Karpas-422 (cell line): ENCODE data around the gene TMEM131. TPM values are rescaled to one million over a fixed set of nuclear protein-coding genes. Genes with fewer than 3 reads are reported as not detected.
A peak's percentile ranks its signal among the peaks of the same experiment; 100 is the strongest.
"Not testable (repeated sequence)": the region's sequence is repeated elsewhere in the genome, so short reads cannot be mapped to it uniquely, and the experiment has no call there.

Source experiments
- DNase-seq: peaks from one replicate; pipeline ENCODE4 v3.0.0-alpha.2; 2015
- H2AFZ ChIP-seq: fragments of 200-600 bp; sonication (generic); 2 replicates; pipeline ENCODE4 v1.6.1; 2014; ENCODE audit warnings: antibody characterized with exemption, low read length, mixed read lengths
- H3K27ac ChIP-seq: fragments of 200-600 bp; sonication (generic); 2 replicates; pipeline ENCODE4 v1.5.1; 2014; ENCODE audit warnings: mild to moderate bottlenecking, low read length, moderate library complexity
- H3K27me3 ChIP-seq: fragments of 200-600 bp; sonication (generic); 2 replicates; pipeline ENCODE4 v1.6.1; 2014; ENCODE audit warnings: low read length, mixed read lengths
- H3K36me3 ChIP-seq: fragments of 200-600 bp; sonication (generic); 2 replicates; pipeline ENCODE4 v1.6.1; 2014; ENCODE audit warnings: low read length, mixed read lengths; ENCODE audit not compliant: insufficient read depth
- H3K4me1 ChIP-seq: fragments of 200-600 bp; sonication (generic); 2 replicates; pipeline ENCODE4 v1.6.1; 2014; ENCODE audit warnings: mild to moderate bottlenecking, low read length, mixed read lengths
- H3K4me2 ChIP-seq: fragments of 200-600 bp; sonication (generic); 2 replicates; pipeline ENCODE4 v1.6.1; 2014; ENCODE audit warnings: low read length, low read depth, mild to moderate bottlenecking; ENCODE audit not compliant: poor library complexity, severe bottlenecking
- H3K4me3 ChIP-seq: fragments of 200-600 bp; sonication (generic); 2 replicates; pipeline ENCODE4 v1.5.1; 2014; ENCODE audit warnings: mild to moderate bottlenecking, antibody characterized with exemption, low read length, mixed read lengths
- H3K79me2 ChIP-seq: fragments of 200-600 bp; sonication (generic); 2 replicates; pipeline ENCODE4 v1.6.1; 2014; ENCODE audit warnings: mild to moderate bottlenecking, low read length, mixed read lengths
- H3K9ac ChIP-seq: fragments of 200-600 bp; sonication (generic); 2 replicates; pipeline ENCODE4 v1.6.0; 2014; ENCODE audit warnings: low read length
- H3K9me2 ChIP-seq: fragments of 200-600 bp; sonication (generic), shearing (Covaris generic); replicated peaks from 2 replicates; pipeline ENCODE4 v1.6.0; 2014; ENCODE audit warnings: mild to moderate bottlenecking, low read length, moderate library complexity; ENCODE audit not compliant: insufficient read depth
- H3K9me3 ChIP-seq: fragments of 300-700, 200-600 bp; sonication (generic); 2 replicates; pipeline ENCODE4 v1.6.1; 2014; ENCODE audit warnings: low read length, mixed read lengths
- H4K20me1 ChIP-seq: fragments of 200-600 bp; sonication (generic); 2 replicates; pipeline ENCODE4 v1.6.1; 2014; ENCODE audit warnings: mild to moderate bottlenecking, antibody characterized with exemption, low read length, low read depth; ENCODE audit not compliant: insufficient read depth
- total RNA-seq: library from RNA; depleted of rRNA; stranded (reverse); fragments of >200 nt; shearing (Covaris generic); gene quantifications from 2 replicates; pipeline ENCODE4 v1.2.3, GENCODE V29; 2014; ENCODE audit warnings: low replicate concordance

TMEM131 gene
- total RNA-seq, 1 experiment from 2014 or later = 20.9 TPM

GRCh38 chr2:97714084-97714949 is 281.4 kb downstream of the TMEM131 start:
- no peak for DNase-seq
- no peaks in the 10 kb centered on the region for H3K79me2 ChIP-seq
- H3K9me3 ChIP-seq = no peaks in the 10 kb centered on the region
- no peak overlapping the region for H3K27ac ChIP-seq
- no peak overlapping the region for H3K9ac ChIP-seq
- no peak overlapping the region for H3K4me3 ChIP-seq
- H3K27me3 ChIP-seq = no peaks in the 10 kb centered on the region
- no peaks in the 10 kb centered on the region for H3K36me3 ChIP-seq
- no peak overlapping the region for H3K4me2 ChIP-seq
- H4K20me1 ChIP-seq = no peaks in the 10 kb centered on the region
- H3K9me2 ChIP-seq = no peaks in the 10 kb centered on the region
- H3K4me1 ChIP-seq = peaks cover 3% of the 10 kb centered on the region; the same call in 1 of the 2 replicates
- H2AFZ ChIP-seq = no peak overlapping the region

GRCh38 chr2:97713296-97714083 is 282.3 kb downstream of the TMEM131 start, which contains the start of gene ZAP70:
Gene ZAP70, plus strand, starts transcription at chr2:97713576. Its CDS starts 10,461 bp downstream, at chr2:97724037.
- no peak for DNase-seq
- H3K9ac ChIP-seq = no peak within 1 kb of the TSS
- no peaks in the 10 kb centered on the region; the same call in 1 of the 2 replicates for H3K4me1 ChIP-seq
- H3K4me2 ChIP-seq = no peak within 1 kb of the TSS
- H3K36me3 ChIP-seq = no peaks in the 10 kb centered on the region
- no peaks in the 10 kb centered on the region for H3K79me2 ChIP-seq
- no peaks in the 10 kb centered on the region for H3K9me3 ChIP-seq
- H3K4me3 ChIP-seq = no peak within 1 kb of the TSS
- no peaks in the 10 kb centered on the region for H3K27me3 ChIP-seq
- H2AFZ ChIP-seq = no peak within 1 kb of the TSS
- no peak within 1 kb of the TSS for H3K27ac ChIP-seq
- H3K9me2 ChIP-seq = no peaks in the 10 kb centered on the region
- H4K20me1 ChIP-seq = no peaks in the 10 kb centered on the region

GRCh38 chr2:97712693-97713295 is 283.0 kb downstream of the TMEM131 start:
- no peak overlapping the region for H3K9ac ChIP-seq
- DNase-seq = no peak
- H3K4me1 ChIP-seq = no peaks in the 10 kb centered on the region

GRCh38 chr2:97712175-97712574 is 283.6 kb downstream of the TMEM131 start:
- not testable (repeated sequence) for H3K4me1 ChIP-seq, H3K79me2 ChIP-seq, H3K9ac ChIP-seq, H3K36me3 ChIP-seq, H3K4me2 ChIP-seq, H2AFZ ChIP-seq, H3K27me3 ChIP-seq, H4K20me1 ChIP-seq, H3K9me3 ChIP-seq, H3K4me3 ChIP-seq, H3K27ac ChIP-seq, DNase-seq, H3K9me2 ChIP-seq

More at GRCh38 chr2:97712693-97713295, 283.0 kb downstream of the TMEM131 start:
- Histone ChIP-seq H4K20me1 (no peaks in the 10 kb centered on the region), H3K79me2 (no peaks in the 10 kb centered on the region), H3K27me3 (no peaks in the 10 kb centered on the region), H3K4me3 (no peak overlapping the region), H3K9me2 (no peaks in the 10 kb centered on the region), H3K27ac (no peak overlapping the region), H2AFZ (no peak overlapping the region), H3K9me3 (no peaks in the 10 kb centered on the region), H3K4me2 (no peak overlapping the region), H3K36me3 (no peaks in the 10 kb centered on the region)

GRCh38 chr2:97711394-97711711 is 284.4 kb downstream of the TMEM131 start:
- Histone ChIP-seq H3K27me3 (no peaks in the 10 kb centered on the region), H3K27ac (no peak overlapping the region), H3K4me1 (no peaks in the 10 kb centered on the region), H3K36me3 (no peaks in the 10 kb centered on the region), H3K9me2 (no peaks in the 10 kb centered on the region), H4K20me1 (no peaks in the 10 kb centered on the region), H3K79me2 (no peaks in the 10 kb centered on the region), H2AFZ (no peak overlapping the region), H3K4me2 (no peak overlapping the region), H3K9me3 (no peaks in the 10 kb centered on the region), H3K4me3 (no peak overlapping the region), H3K9ac (no peak overlapping the region)
- DNase-seq = no peak

- Histone ChIP-seq H2AFZ (no peak overlapping the region), H3K4me3 (no peak overlapping the region)
- no peak for DNase-seq
These were observed 287.1 kb downstream of the TMEM131 start for GRCh38 chr2:97708608-97709007.

GRCh38 chr2:97708048-97708380 is 287.7 kb downstream of the TMEM131 start:
- Histone ChIP-seq H3K27me3 (no peaks in the 10 kb centered on the region), H3K9me3 (no peaks in the 10 kb centered on the region), H3K27ac (no peak overlapping the region), H3K79me2 (no peaks in the 10 kb centered on the region), H3K4me1 (no peaks in the 10 kb centered on the region), H3K4me3 (no peak overlapping the region), H4K20me1 (no peaks in the 10 kb centered on the region), H3K4me2 (no peak overlapping the region), H2AFZ (no peak overlapping the region), H3K9me2 (no peaks in the 10 kb centered on the region), H3K36me3 (no peaks in the 10 kb centered on the region), H3K9ac (no peak overlapping the region)
- peak; percentile 47 for DNase-seq

More at GRCh38 chr2:97708608-97709007, 287.1 kb downstream of the TMEM131 start:
- H3K4me1 ChIP-seq = no peaks in the 10 kb centered on the region
- no peaks in the 10 kb centered on the region for H3K27me3 ChIP-seq
- no peak overlapping the region for H3K27ac ChIP-seq
- no peak overlapping the region for H3K9ac ChIP-seq
- no peaks in the 10 kb centered on the region for H3K79me2 ChIP-seq
- H4K20me1 ChIP-seq = no peaks in the 10 kb centered on the region
- no peaks in the 10 kb centered on the region for H3K9me3 ChIP-seq
- no peaks in the 10 kb centered on the region for H3K9me2 ChIP-seq
- H3K4me2 ChIP-seq = no peak overlapping the region
- no peaks in the 10 kb centered on the region for H3K36me3 ChIP-seq
